ENCODE data around the gene SPHK2.

Gene SPHK2

GRCh38 chr19:48591021-48591420 lies 28.3 kb upstream of the SPHK2 start:
- Histone ChIP-seq H3K27me3 (ENCODE audit: insufficient read depth, poor library complexity, severe bottlenecking) (no peaks in the 10 kb centered on the region), H3K4me3 (replicated peaks; ENCODE audit: insufficient read depth, low read length) (no peak overlapping the region), H3K27ac (replicated peaks) (no peak overlapping the region)
- no peak for DNase-seq (ENCODE audit: low read depth in 1 of 2, low spot score in 1 of 2)
- TF ChIP-seq POLR2AphosphoS5 (IDR thresholded peaks at IDR 0.05; ENCODE audit: low read depth) (no peak), SPI1 (IDR thresholded peaks at IDR 0.05; ENCODE audit: borderline replicate concordance, low read depth) (no peak), GABPA (IDR thresholded peaks at IDR 0.05; ENCODE audit: low read depth) (no peak)
- TF ChIP-seq, protein P1, sequence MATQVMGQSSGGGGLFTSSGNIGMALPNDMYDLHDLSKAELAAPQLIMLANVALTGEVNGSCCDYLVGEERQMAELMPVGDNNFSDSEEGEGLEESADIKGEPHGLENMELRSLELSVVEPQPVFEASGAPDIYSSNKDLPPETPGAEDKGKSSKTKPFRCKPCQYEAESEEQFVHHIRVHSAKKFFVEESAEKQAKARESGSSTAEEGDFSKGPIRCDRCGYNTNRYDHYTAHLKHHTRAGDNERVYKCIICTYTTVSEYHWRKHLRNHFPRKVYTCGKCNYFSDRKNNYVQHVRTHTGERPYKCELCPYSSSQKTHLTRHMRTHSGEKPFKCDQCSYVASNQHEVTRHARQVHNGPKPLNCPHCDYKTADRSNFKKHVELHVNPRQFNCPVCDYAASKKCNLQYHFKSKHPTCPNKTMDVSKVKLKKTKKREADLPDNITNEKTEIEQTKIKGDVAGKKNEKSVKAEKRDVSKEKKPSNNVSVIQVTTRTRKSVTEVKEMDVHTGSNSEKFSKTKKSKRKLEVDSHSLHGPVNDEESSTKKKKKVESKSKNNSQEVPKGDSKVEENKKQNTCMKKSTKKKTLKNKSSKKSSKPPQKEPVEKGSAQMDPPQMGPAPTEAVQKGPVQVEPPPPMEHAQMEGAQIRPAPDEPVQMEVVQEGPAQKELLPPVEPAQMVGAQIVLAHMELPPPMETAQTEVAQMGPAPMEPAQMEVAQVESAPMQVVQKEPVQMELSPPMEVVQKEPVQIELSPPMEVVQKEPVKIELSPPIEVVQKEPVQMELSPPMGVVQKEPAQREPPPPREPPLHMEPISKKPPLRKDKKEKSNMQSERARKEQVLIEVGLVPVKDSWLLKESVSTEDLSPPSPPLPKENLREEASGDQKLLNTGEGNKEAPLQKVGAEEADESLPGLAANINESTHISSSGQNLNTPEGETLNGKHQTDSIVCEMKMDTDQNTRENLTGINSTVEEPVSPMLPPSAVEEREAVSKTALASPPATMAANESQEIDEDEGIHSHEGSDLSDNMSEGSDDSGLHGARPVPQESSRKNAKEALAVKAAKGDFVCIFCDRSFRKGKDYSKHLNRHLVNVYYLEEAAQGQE (IDR thresholded peaks at IDR 0.05; ENCODE audit: insufficient replicate concordance, low read depth), result no peak
- TF ChIP-seq, protein P2, sequence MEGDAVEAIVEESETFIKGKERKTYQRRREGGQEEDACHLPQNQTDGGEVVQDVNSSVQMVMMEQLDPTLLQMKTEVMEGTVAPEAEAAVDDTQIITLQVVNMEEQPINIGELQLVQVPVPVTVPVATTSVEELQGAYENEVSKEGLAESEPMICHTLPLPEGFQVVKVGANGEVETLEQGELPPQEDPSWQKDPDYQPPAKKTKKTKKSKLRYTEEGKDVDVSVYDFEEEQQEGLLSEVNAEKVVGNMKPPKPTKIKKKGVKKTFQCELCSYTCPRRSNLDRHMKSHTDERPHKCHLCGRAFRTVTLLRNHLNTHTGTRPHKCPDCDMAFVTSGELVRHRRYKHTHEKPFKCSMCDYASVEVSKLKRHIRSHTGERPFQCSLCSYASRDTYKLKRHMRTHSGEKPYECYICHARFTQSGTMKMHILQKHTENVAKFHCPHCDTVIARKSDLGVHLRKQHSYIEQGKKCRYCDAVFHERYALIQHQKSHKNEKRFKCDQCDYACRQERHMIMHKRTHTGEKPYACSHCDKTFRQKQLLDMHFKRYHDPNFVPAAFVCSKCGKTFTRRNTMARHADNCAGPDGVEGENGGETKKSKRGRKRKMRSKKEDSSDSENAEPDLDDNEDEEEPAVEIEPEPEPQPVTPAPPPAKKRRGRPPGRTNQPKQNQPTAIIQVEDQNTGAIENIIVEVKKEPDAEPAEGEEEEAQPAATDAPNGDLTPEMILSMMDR (IDR thresholded peaks at IDR 0.05; ENCODE audit: insufficient read depth, low read length), result no peak

GRCh38 chr19:48595171-48595570 lies 24.1 kb upstream of the SPHK2 start:
- Histone ChIP-seq H3K27me3 (ENCODE audit: insufficient read depth, poor library complexity, severe bottlenecking) (no peaks in the 10 kb centered on the region), H3K4me3 (replicated peaks; ENCODE audit: insufficient read depth, low read length) (no peak overlapping the region), H3K27ac (replicated peaks) (no peak overlapping the region)
- no peak for TF ChIP-seq GABPA (IDR thresholded peaks at IDR 0.05; ENCODE audit: low read depth)
- TF ChIP-seq, protein P1 (IDR thresholded peaks at IDR 0.05; ENCODE audit: insufficient replicate concordance, low read depth), result no peak
- no peak for TF ChIP-seq SPI1 (IDR thresholded peaks at IDR 0.05; ENCODE audit: borderline replicate concordance, low read depth)
- TF ChIP-seq POLR2AphosphoS5 (IDR thresholded peaks at IDR 0.05; ENCODE audit: low read depth), result no peak
- TF ChIP-seq, protein P2 (IDR thresholded peaks at IDR 0.05; ENCODE audit: insufficient read depth, low read length), result no peak
- no peak for DNase-seq (ENCODE audit: low read depth in 1 of 2, low spot score in 1 of 2)

GRCh38 chr19:48595833-48596232 lies 23.5 kb upstream of the SPHK2 start:
- TF ChIP-seq, protein P2 (IDR thresholded peaks at IDR 0.05; ENCODE audit: insufficient read depth, low read length), result no peak
- no peak for TF ChIP-seq POLR2AphosphoS5 (IDR thresholded peaks at IDR 0.05; ENCODE audit: low read depth)
- H3K27ac ChIP-seq (replicated peaks), result no peak overlapping the region
- no peak for DNase-seq (ENCODE audit: low read depth in 1 of 2, low spot score in 1 of 2)
- no peak overlapping the region for H3K4me3 ChIP-seq (replicated peaks; ENCODE audit: insufficient read depth, low read length)
- H3K27me3 ChIP-seq (ENCODE audit: insufficient read depth, poor library complexity, severe bottlenecking), result no peaks in the 10 kb centered on the region

- DNase-seq (ENCODE audit: low read depth in 1 of 2, low spot score in 1 of 2), result no peak
- no peak overlapping the region for H3K27ac ChIP-seq (replicated peaks)
- H3K4me3 ChIP-seq (replicated peaks; ENCODE audit: insufficient read depth, low read length), result no peak overlapping the region
- H3K27me3 ChIP-seq (ENCODE audit: insufficient read depth, poor library complexity, severe bottlenecking), result no peaks in the 10 kb centered on the region
- TF ChIP-seq GABPA (IDR thresholded peaks at IDR 0.05; ENCODE audit: low read depth) (no peak), POLR2AphosphoS5 (IDR thresholded peaks at IDR 0.05; ENCODE audit: low read depth) (no peak), SPI1 (IDR thresholded peaks at IDR 0.05; ENCODE audit: borderline replicate concordance, low read depth) (no peak)
- TF ChIP-seq, protein P2 (IDR thresholded peaks at IDR 0.05; ENCODE audit: insufficient read depth, low read length), result no peak
- TF ChIP-seq, protein P1 (IDR thresholded peaks at IDR 0.05; ENCODE audit: insufficient replicate concordance, low read depth), result no peak
These were observed 23.1 kb upstream of the SPHK2 start for GRCh38 chr19:48596237-48596636.
